K562 (cell line): ENCODE results near the gene SEZ6L. TPM values are rescaled to one million over a fixed set of nuclear protein-coding genes. Genes with fewer than 3 reads are reported as not detected.

Experiments used
- ARID4B ChIP-seq: sonication (generic); formaldehyde crosslinking; IDR thresholded peaks from 2 replicates; pipeline ENCODE4 v1.8.0; 2022; ENCODE audit warnings: mild to moderate bottlenecking, missing genetic modification reagents
- CC2D1A ChIP-seq: fragments of 450-650 bp; IDR thresholded peaks from 2 replicates; pipeline ENCODE4 v1.6.1; 2017; ENCODE audit warnings: mild to moderate bottlenecking
- CHAMP1 ChIP-seq: fragments of 450-650 bp; IDR thresholded peaks from 2 replicates; pipeline ENCODE4 v1.6.1; 2016; ENCODE audit warnings: mild to moderate bottlenecking
- CXXC5 ChIP-seq: fragments of 250-450 bp; sonication (Bioruptor Pico); IDR thresholded peaks from 2 replicates; pipeline ENCODE4 v1.8.0; 2022; ENCODE audit warnings: inconsistent platforms, mild to moderate bottlenecking, moderate library complexity
- ETS1 ChIP-seq: conservative IDR thresholded peaks from 2 replicates; pipeline ENCODE4 v1.6.1; 2011; ENCODE audit warnings: low read depth, mild to moderate bottlenecking, low read length; ENCODE audit not compliant: control insufficient read depth
- GABPB1 ChIP-seq: sonication (generic); formaldehyde crosslinking; IDR thresholded peaks from 2 replicates; pipeline ENCODE4 v1.8.0; 2022; ENCODE audit warnings: mild to moderate bottlenecking, missing genetic modification reagents
- GMEB1 ChIP-seq: fragments of 250-450 bp; sonication (Bioruptor Pico); IDR thresholded peaks from 2 replicates; pipeline ENCODE4 v1.4.0; 2020; ENCODE audit warnings: mild to moderate bottlenecking
- JUNB ChIP-seq: fragments of 450-650 bp; formaldehyde crosslinking; conservative IDR thresholded peaks from 2 replicates; pipeline ENCODE4 v1.4.0; 2020; ENCODE audit warnings: mild to moderate bottlenecking
- KLF13 ChIP-seq: fragments of 450-650 bp; IDR thresholded peaks from 2 replicates; pipeline ENCODE4 v1.6.1; 2016; ENCODE audit warnings: missing genetic modification characterization, low read depth, mild to moderate bottlenecking, missing compliant biosample characterization, moderate library complexity, borderline replicate concordance
- NKRF ChIP-seq: fragments of 450-650 bp; IDR thresholded peaks from 2 replicates; pipeline ENCODE4 v1.6.1; 2016; ENCODE audit warnings: borderline replicate concordance
- SMAD4 ChIP-seq: fragments of 250-450 bp; sonication (Bioruptor Pico); conservative IDR thresholded peaks from 2 replicates; pipeline ENCODE4 v1.8.0; 2021; ENCODE audit warnings: inconsistent platforms, mild to moderate bottlenecking, moderate library complexity
- ZBTB26 ChIP-seq: fragments of 450-650 bp; formaldehyde crosslinking; IDR thresholded peaks from 2 replicates; pipeline ENCODE4 v1.4.0; 2022; ENCODE audit warnings: missing genetic modification characterization
- ZFP30 ChIP-seq: fragments of 250-450 bp; sonication (Bioruptor Pico); IDR thresholded peaks from 2 replicates; pipeline ENCODE4 v1.8.0; 2022; ENCODE audit warnings: moderate library complexity, mild to moderate bottlenecking, inconsistent platforms, borderline replicate concordance
- ZNF766 ChIP-seq: fragments of 200-800 bp; sonication (Bioruptor generic); conservative IDR thresholded peaks from 2 replicates; pipeline ENCODE4 v1.6.1; 2016; ENCODE audit warnings: missing genetic modification characterization, missing compliant biosample characterization
- polyA plus RNA-seq, 8 experiments: library from polyadenylated mRNA; depleted of rRNA in 4 of 8; stranded (reverse) in 5 of 8; unstranded in 3 of 8; fragments of >200 nt; fragmentation: Nextera tagmentation in 2 of 8; fragmentation: Illumina TruSeq in 1 of 8; extraction: Ambion mirVana in 2 of 8; extraction: Trizol in 1 of 8; gene quantifications; 2 replicates each; pipeline versions ENCODE4 v1.2.1 to v1.2.3, GENCODE V29; 2011 to 2014; ENCODE audit warnings: inconsistent platforms in 1 of 8, missing spikeins in 1 of 8
- total RNA-seq, 7 experiments: library from RNA; depleted of rRNA in 6 of 7; stranded (reverse); fragments of >200 nt in 6 of 7; fragmentation: Illumina TruSeq in 2 of 7; extraction: Trizol in 2 of 7; gene quantifications; 2 replicates each; pipeline versions ENCODE4 v1.2.1 to v1.2.3, GENCODE V29; 2011 to 2021; ENCODE audit warnings: low replicate concordance in 1 of 7

Gene SEZ6L
- total and polyA plus RNA-seq, 9 of the 15 experiments (the other 6 are each of a cell fraction or from before 2014, with no cell fraction given) = not detected

GRCh38 chr22:26401726-26402125 lies 232.5 kb downstream of the SEZ6L start (continued):
- TF ChIP-seq GABPB1 (CRISPR knock-in tag) = no peak
- TF ChIP-seq JUNB = no peak
- TF ChIP-seq ETS1 = no peak
- TF ChIP-seq ZFP30 = no peak
- TF ChIP-seq CXXC5 (CRISPR knock-in tag) = peak; percentile 36; the same call in 1 of the 2 replicates
- TF ChIP-seq ARID4B = no peak
- TF ChIP-seq CHAMP1 = no peak
- no peak for TF ChIP-seq CC2D1A
- no peak for TF ChIP-seq NKRF
- TF ChIP-seq GMEB1 (CRISPR knock-in tag) = no peak
- no peak for TF ChIP-seq ZBTB26 (CRISPR knock-in tag)
- no peak for TF ChIP-seq KLF13 (tag)
- TF ChIP-seq ZNF766 (CRISPR knock-in tag) = peak; percentile 35; the same call in 1 of the 2 replicates
- 0 out of 2 replicates have a peak, but pooled peaks have one; percentile 16 for TF ChIP-seq SMAD4
